Prostate gland (tissue), 2 donors: ENCODE data around the gene LRRC43. TPM values are rescaled to one million over a fixed set of nuclear protein-coding genes. Genes with fewer than 3 reads are reported as not detected.

Source experiments
- DNase-seq: peaks from one replicate; pipeline ENCODE4 v3.0.0-alpha.2; 2019; ENCODE audit warnings: low spot score
- H3K27ac ChIP-seq, 2 donors: fragments of 200-600 bp; sonication (generic); 2 replicates each; pipeline ENCODE4 v1.5.1; 2017 to 2019
- H3K27me3 ChIP-seq: fragments of 200-600 bp; sonication (generic); replicated peaks from 2 replicates; pipeline ENCODE4 v1.5.1; 2019; ENCODE audit not compliant: insufficient read depth
- H3K36me3 ChIP-seq, 2 donors: fragments of 200-600 bp; sonication (generic); 1 replicate in 1 of 2; 2 replicates in 1 of 2; pipeline versions ENCODE4 v1.5.1 to v1.8.1; 2017 to 2019
- H3K4me1 ChIP-seq: fragments of 200-600 bp; sonication (generic); replicated peaks from 2 replicates; pipeline ENCODE4 v1.5.1; 2019
- H3K4me3 ChIP-seq, 2 donors: fragments of 200-600 bp; sonication (generic); 2 replicates each; pipeline ENCODE4 v1.5.1; 2017 to 2019
- H3K9me3 ChIP-seq: fragments of 200-600 bp; sonication (generic); 2 replicates; pipeline ENCODE4 v1.5.1; 2017
- POLR2A ChIP-seq: fragments of 450-650 bp; IDR thresholded peaks from one replicate; pipeline ENCODE4 v1.6.1; 2016; ENCODE audit warnings: antibody characterized with exemption, mild to moderate bottlenecking
- POLR2AphosphoS5 ChIP-seq: sonication (generic); formaldehyde crosslinking; IDR thresholded peaks from one replicate; pipeline ENCODE4 v1.6.1; 2017; ENCODE audit warnings: antibody characterized with exemption
- WGBS: methylation state at CpG from one replicate; pipeline ENCODE4 v1.1.5; 2018; 5-methylcytosine and 5-hydroxymethylcytosine counted together
- intact Hi-C: fragments of 100-400 bp; cut with DNase I; formaldehyde crosslinking; loops from one replicate; pipeline ENCODE4 v1.14.2; 2022
- total RNA-seq, 2 donors: library from RNA; depleted of rRNA; stranded (reverse); fragments of >200 nt; gene quantifications; one replicate each; pipeline ENCODE4 v1.1.0, GENCODE V29; 2016
- TF ChIP-seq, protein P1 (sequence below), 4 experiments: fragments of 200-600 bp in 2 of 4; fragments of 450-650 bp in 2 of 4; sonication (generic) in 2 of 4; IDR thresholded peaks; 1 replicate in 3 of 4; 2 replicates in 1 of 4; pipeline ENCODE4 v1.5.1; 2016 to 2019; ENCODE audit warnings: antibody characterized with exemption in 4 of 4, mild to moderate bottlenecking in 2 of 4, moderate library complexity in 2 of 4

The LRRC43 gene
- total RNA-seq, 2 donors from 2014 or later, result 1.2 to 5.7 TPM

DNA sequence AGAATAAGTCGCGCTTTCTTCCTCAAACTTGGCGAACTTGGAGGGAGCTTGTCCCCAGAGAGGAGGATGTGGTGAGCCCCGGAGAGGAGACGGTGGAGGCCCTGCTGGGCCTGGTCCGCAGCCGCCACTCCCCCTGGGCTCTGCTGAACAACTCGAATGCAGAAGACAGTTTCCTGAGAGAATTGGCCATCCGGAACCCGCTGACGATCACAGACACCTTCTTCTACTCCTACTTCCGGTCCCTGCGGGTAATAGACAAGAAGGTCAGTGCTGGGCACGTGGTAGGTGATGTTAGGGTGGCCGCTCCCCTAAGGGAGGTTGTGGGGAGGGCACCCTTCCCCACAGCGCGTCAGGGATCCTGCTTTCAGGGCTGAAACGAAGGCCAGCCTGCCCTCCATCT lies 1.6 kb downstream of the LRRC43 start:
- no peak for DNase-seq
- Histone ChIP-seq H3K27me3 (no peaks in the 10 kb centered on the region), H3K4me3 (no peak overlapping the region), H3K9me3 (no peaks in the 10 kb centered on the region), H3K4me1 (no peaks in the 10 kb centered on the region), H3K27ac (no peak overlapping the region), H3K36me3 (no peaks in the 10 kb centered on the region)
- WGBS, result 84% methylated on average over 18 of the region's 18 CpGs
- intact Hi-C loops, result no loop called here
- TF ChIP-seq POLR2AphosphoS5 (no peak), POLR2A (no peak)
- TF ChIP-seq, protein P1, sequence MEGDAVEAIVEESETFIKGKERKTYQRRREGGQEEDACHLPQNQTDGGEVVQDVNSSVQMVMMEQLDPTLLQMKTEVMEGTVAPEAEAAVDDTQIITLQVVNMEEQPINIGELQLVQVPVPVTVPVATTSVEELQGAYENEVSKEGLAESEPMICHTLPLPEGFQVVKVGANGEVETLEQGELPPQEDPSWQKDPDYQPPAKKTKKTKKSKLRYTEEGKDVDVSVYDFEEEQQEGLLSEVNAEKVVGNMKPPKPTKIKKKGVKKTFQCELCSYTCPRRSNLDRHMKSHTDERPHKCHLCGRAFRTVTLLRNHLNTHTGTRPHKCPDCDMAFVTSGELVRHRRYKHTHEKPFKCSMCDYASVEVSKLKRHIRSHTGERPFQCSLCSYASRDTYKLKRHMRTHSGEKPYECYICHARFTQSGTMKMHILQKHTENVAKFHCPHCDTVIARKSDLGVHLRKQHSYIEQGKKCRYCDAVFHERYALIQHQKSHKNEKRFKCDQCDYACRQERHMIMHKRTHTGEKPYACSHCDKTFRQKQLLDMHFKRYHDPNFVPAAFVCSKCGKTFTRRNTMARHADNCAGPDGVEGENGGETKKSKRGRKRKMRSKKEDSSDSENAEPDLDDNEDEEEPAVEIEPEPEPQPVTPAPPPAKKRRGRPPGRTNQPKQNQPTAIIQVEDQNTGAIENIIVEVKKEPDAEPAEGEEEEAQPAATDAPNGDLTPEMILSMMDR (IDR thresholded peaks at IDR 0.05), result no peak

DNA sequence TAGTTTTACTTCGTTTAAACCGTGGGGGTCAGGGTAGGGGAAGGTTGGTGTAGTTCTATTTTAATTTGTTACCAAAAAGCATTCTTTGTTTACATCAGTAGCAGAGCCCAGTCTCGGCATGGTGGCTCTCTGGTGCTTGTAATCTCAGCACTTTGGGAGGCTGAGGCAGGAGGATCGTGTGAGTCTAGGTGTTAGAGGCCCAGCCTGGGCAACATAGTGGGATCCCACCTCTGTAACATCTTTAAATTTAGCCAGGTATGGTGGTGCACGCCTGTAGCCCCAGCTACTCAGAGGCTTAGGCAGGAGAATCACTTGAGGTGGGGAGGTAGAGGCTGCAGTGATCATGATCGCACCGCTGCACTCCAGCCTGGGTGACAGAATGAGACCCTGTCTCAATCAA lies 2.2 kb downstream of the LRRC43 start:
- Histone ChIP-seq H3K36me3 (no peaks in the 10 kb centered on the region), H3K27ac (no peak overlapping the region), H3K27me3 (no peaks in the 10 kb centered on the region), H3K4me1 (no peaks in the 10 kb centered on the region), H3K4me3 (no peak overlapping the region), H3K9me3 (no peaks in the 10 kb centered on the region)
- no peak for TF ChIP-seq POLR2AphosphoS5
- TF ChIP-seq, protein P1 (IDR thresholded peaks at IDR 0.05), result no peak
- TF ChIP-seq POLR2A, result no peak
- WGBS, result 91% methylated on average over 7 of the region's 7 CpGs
- no peak for DNase-seq
- intact Hi-C loops, result no loop called here

DNA sequence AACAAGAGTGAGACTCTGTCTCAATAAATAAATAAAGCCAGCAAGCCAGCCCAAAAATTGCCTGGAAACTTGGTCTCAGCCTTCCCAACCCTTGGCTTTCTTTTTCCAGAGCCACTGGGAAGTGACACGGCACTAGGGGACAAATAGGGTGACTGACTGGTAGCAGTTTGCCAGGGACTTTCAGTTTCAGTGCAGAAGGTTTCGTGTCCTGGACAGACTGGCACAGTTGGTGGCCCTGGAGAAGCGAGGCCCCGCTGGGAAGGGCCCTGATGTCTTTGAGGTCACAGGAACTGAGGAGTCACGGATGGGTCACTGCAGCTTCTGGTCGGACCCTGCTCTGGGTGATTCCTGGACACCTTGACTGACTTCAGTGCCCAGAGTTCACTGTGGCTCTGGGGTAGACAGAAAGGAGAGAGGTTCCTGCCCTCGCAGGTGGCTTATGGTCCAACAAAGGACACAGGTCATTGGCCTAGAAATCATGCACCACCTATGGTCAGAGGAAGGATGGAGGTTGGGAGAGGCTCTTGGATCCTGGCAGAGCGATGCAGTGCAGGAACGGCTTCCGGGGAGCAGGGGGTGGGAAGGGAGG lies 2.7 kb downstream of the LRRC43 start:
- Histone ChIP-seq H3K4me3 (no peak overlapping the region), H3K36me3 (no peaks in the 10 kb centered on the region), H3K9me3 (no peaks in the 10 kb centered on the region), H3K4me1 (no peaks in the 10 kb centered on the region), H3K27ac (no peak overlapping the region), H3K27me3 (no peaks in the 10 kb centered on the region)
- WGBS, result 93% methylated on average over 10 of the region's 10 CpGs
- intact Hi-C loops, result no loop called here
- DNase-seq, result no peak
- TF ChIP-seq POLR2A (no peak), POLR2AphosphoS5 (no peak)
- TF ChIP-seq, protein P1 (IDR thresholded peaks at IDR 0.05), result no peak

DNA sequence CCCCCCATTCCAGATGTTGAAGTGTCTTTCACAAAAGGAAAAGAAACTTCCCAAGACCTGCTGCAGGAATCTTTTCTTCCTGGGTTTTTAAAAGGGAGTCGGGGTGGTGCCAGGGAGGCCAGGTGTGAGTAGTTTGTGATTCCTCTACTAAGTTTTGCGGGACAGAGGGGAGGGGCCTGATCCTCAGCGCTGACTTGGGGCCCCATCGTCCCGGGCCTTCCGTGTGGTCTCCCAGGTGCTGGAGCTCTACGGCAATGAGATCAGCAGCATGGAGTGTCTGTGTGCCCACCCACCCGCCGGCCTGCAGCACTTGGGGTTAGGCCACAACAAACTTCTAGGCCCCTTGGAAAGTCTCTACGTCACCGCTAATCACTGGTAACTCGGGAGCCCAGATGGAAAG lies 4.5 kb downstream of the LRRC43 start:
- TF ChIP-seq POLR2A, result no peak
- TF ChIP-seq, protein P1 (IDR thresholded peaks at IDR 0.05), result no peak
- TF ChIP-seq POLR2AphosphoS5, result no peak
- 57% methylated on average over 12 of the region's 12 CpGs for WGBS
- intact Hi-C loops, result no loop called here

More for the DNA sequence above, 4.5 kb downstream of the LRRC43 start:
- H3K4me3 ChIP-seq, result no peak overlapping the region
- no peak for DNase-seq
- no peaks in the 10 kb centered on the region for H3K4me1 ChIP-seq
- no peaks in the 10 kb centered on the region for H3K27me3 ChIP-seq
- no peak overlapping the region for H3K27ac ChIP-seq
- no peaks in the 10 kb centered on the region for H3K36me3 ChIP-seq
- no peaks in the 10 kb centered on the region for H3K9me3 ChIP-seq
